Coronary artery (tissue), 2 donors: Measurements from ENCODE around the gene MUC6.

Experiments
- DNase-seq: peaks from one replicate; pipeline ENCODE4 v3.0.0-alpha.2; 2017; ENCODE audit warnings: low spot score
- H3K27ac ChIP-seq, 2 donors: fragments of 200-600 bp; sonication (generic); one replicate each; pipeline ENCODE4 v1.5.1; 2016 to 2019
- H3K4me3 ChIP-seq: fragments of 200-600 bp; sonication (generic); 2 replicates; pipeline ENCODE4 v1.5.1; 2016; ENCODE audit warnings: mild to moderate bottlenecking, moderate library complexity
- TF ChIP-seq, protein P1 (sequence below): fragments of 200-600 bp; sonication (generic); IDR thresholded peaks from one replicate; pipeline ENCODE4 v1.5.1; 2019; ENCODE audit warnings: antibody characterized with exemption

Gene MUC6

DNA sequence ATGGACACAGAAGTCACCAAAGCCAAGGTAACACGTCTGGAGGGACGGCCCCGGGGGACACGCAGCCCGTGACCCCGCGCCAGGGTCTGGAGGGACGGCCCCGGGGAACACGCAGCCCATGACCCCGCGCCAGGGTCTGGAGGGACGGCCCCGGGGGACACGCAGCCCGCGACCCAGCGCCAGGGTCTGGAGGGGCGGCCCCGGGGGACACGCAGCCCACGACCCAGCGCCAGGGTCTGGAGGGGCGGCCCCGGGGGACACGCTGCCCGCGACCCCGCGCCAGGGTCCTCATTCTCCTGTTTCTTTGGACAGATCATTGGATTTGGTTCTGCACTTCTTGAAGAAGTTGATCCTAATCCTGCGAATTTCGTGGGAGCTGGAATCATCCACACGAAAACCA is 27.1 kb downstream of the MUC6 start:
- no peak overlapping the region for H3K4me3 ChIP-seq
- TF ChIP-seq, protein P1, sequence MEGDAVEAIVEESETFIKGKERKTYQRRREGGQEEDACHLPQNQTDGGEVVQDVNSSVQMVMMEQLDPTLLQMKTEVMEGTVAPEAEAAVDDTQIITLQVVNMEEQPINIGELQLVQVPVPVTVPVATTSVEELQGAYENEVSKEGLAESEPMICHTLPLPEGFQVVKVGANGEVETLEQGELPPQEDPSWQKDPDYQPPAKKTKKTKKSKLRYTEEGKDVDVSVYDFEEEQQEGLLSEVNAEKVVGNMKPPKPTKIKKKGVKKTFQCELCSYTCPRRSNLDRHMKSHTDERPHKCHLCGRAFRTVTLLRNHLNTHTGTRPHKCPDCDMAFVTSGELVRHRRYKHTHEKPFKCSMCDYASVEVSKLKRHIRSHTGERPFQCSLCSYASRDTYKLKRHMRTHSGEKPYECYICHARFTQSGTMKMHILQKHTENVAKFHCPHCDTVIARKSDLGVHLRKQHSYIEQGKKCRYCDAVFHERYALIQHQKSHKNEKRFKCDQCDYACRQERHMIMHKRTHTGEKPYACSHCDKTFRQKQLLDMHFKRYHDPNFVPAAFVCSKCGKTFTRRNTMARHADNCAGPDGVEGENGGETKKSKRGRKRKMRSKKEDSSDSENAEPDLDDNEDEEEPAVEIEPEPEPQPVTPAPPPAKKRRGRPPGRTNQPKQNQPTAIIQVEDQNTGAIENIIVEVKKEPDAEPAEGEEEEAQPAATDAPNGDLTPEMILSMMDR = no peak
- no peak for DNase-seq
- no peak overlapping the region for H3K27ac ChIP-seq

DNA sequence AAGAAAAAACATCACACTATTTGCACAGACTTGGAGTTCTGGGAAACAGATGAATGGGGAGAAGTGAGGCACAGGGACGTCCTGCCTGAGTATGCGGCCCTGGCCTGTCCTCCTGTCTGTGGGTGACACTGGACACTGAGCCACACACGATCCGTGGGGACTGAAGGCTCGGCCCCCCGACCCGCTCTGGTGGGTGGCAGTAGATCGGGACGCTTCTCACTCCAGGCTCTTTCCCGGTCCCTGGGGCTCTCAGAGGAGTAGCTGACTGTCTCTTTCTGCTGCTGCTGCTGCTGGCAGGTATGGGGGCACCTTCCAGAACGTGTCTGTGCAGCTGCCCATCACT is 27.7 kb downstream of the MUC6 start:
- DNase-seq = no peak
- no peak overlapping the region for H3K4me3 ChIP-seq
- no peak overlapping the region for H3K27ac ChIP-seq
- TF ChIP-seq, protein P1 = no peak

DNA sequence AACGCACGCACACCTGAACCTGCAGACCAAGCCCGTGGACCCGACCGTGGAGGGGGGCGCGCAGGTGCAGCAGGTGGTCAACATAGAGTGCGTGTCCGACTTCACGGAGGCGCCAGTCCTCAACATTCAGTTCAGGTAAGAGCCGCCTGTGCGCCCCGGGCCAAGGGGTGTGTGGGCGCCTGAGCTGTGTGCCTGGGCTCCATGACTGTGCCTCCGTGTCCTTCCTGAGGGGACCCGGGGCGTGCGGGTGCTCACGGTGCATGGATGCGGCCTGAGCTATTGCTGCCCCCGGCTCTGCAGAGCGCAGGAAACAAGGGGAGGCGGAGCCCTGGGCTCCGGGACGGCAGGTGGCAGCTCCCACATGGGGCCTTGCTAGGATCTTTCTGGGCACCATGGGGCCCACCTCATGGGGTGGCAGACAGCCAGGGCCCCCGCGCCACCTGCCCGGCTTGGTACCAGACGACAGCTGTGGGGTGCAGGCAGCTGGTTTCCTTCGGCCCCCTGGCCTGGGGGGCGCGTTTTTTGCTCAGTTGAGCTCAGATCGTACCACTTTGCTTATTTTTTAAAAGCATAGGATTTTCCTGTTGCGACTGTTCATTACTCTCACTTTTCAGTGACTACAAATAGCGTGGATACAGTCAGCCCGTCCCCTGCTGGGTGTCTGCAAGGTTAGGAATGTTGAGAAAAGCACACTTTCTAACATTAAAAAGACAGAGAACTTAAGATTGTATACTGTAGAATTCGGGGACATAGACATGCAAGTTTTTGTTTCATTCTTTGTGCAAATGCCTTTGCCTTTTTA is 28.3 kb downstream of the MUC6 start:
- H3K27ac ChIP-seq = no peak overlapping the region
- H3K4me3 ChIP-seq = no peak overlapping the region
- DNase-seq = no peak
- TF ChIP-seq, protein P1 = no peak

DNA sequence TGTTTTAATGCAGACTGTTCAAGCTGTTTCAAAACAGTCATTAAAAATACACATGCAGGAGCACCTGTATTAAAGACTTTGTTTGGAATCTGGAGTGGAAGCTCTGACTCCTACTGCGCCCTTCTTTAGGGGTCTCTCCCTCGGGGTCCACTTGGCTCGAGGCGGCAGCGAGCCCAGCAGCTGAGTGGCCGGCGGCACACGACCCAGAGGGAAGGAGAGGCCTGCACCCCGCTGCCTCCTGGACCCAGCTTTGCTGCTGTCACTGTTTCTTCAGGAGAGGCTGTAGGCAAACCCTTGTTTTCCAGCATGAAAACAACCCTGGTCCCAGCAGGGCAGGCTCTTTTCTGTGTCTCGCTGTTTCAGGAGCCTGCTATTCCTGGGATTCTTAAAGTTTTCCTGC is 29.2 kb downstream of the MUC6 start:
- TF ChIP-seq, protein P1 = no peak
- Histone ChIP-seq H3K27ac (no peak overlapping the region), H3K4me3 (no peak overlapping the region)
- DNase-seq = no peak

DNA sequence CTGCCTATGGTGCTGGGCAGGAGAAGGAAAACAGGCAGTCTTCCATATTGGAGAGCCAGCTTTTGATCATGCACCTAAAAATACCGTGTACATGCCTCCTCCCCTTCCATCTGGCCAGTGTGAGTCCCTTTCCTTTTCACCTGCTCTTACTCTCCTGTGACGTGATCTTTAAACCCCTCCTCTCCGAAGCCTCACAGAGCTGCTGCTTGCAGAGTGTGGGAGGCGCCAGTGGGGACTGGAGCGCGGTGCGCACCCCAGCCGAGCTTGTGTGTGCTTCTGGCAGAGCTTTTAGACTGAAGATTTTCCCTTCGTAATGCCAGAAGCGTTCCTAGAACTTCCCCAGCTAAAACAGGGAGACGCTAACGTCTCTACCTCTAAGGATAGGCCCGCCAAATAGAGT is 29.8 kb downstream of the MUC6 start:
- TF ChIP-seq, protein P1 = no peak
- Histone ChIP-seq H3K4me3 (no peak overlapping the region), H3K27ac (no peak overlapping the region)
- DNase-seq = no peak

DNA sequence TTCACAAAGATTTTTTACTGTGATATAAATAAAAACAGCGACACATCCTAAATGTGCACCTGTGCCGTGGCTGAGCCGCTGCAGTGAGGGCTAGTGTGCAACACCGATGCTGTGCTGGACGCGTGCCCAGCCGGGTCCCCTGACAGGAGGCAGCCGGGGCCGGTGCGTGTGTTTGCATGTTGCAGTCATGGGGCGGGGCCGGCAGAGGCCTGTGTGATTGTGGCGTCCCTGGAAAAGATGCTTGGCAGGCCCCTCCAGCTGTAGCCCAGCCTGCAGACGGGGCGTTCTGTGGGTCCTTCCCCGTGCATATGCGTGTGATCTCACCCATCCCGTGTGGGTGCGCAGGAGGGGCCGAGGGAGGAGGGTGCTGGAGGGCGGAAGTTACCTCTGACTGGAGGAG is 30.6 kb downstream of the MUC6 start:
- TF ChIP-seq, protein P1 = no peak
- Histone ChIP-seq H3K4me3 (no peak overlapping the region), H3K27ac (no peak overlapping the region)
- DNase-seq = no peak

DNA sequence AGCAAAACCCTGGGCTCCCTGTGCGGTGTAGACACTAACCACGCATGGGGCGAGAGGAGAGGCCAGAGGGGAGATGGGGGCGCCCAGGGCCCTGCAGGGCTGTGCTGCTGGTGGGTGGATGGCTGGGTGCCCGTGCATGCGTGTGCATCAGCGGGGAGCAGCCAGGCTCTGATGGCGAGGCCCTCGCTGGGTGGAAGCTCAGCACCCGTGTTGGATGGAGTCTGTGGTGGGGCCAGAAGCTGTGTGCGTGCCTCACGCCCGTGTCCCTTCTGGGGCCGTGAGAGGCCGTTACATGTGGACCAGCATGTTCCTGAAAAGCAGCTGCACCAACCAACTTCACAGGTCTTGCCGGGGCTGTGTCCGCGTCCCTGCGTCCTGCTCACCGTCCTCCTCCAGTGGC is 33.4 kb downstream of the MUC6 start:
- DNase-seq = no peak
- no peak overlapping the region for H3K27ac ChIP-seq
- TF ChIP-seq, protein P1 = no peak
- no peak overlapping the region for H3K4me3 ChIP-seq
